OCI-LY1 (cell line): ENCODE data around the gene ETV2.

Source experiments
- H2AFZ ChIP-seq: fragments of 200-600 bp; sonication (generic), shearing (Covaris generic); 2 replicates; pipeline ENCODE4 v1.6.0; 2014; ENCODE audit warnings: antibody characterized with exemption, mild to moderate bottlenecking, low read length
- H3F3A ChIP-seq: fragments of 200-600 bp; sonication (generic), shearing (Covaris generic); 2 replicates; pipeline ENCODE4 v1.6.0; 2014; ENCODE audit warnings: mild to moderate bottlenecking, antibody characterized with exemption, low read length, moderate library complexity; ENCODE audit not compliant: insufficient read depth
- H3K27ac ChIP-seq: fragments of 200-600 bp; sonication (generic); 2 replicates; pipeline ENCODE4 v1.5.1; 2014; ENCODE audit warnings: low read length, mixed run types, mild to moderate bottlenecking, low read depth; ENCODE audit not compliant: poor library complexity, severe bottlenecking
- H3K27me3 ChIP-seq: fragments of 200-600 bp; sonication (generic); 2 replicates; pipeline ENCODE4 v1.6.0; 2014; ENCODE audit warnings: antibody characterized with exemption, mild to moderate bottlenecking, low read length, moderate library complexity; ENCODE audit not compliant: insufficient read depth
- H3K36me3 ChIP-seq: fragments of 200-600 bp; sonication (generic); 2 replicates; pipeline ENCODE4 v1.6.1; 2014; ENCODE audit warnings: mild to moderate bottlenecking, antibody characterized with exemption, low read length, moderate library complexity, mixed read lengths; ENCODE audit not compliant: insufficient read depth
- H3K4me1 ChIP-seq: fragments of 200-600 bp; sonication (generic); 2 replicates; pipeline ENCODE4 v1.5.1; 2014; ENCODE audit warnings: mild to moderate bottlenecking, low read length, moderate library complexity; ENCODE audit not compliant: insufficient read depth, severe bottlenecking
- H3K4me2 ChIP-seq: fragments of 200-600 bp; sonication (generic), shearing (Covaris generic); 2 replicates; pipeline ENCODE4 v1.6.1; 2014; ENCODE audit warnings: low read length
- H3K4me3 ChIP-seq: fragments of 200-600 bp; sonication (generic); 2 replicates; pipeline ENCODE4 v1.5.1; 2014; ENCODE audit warnings: low read length, low read depth, mild to moderate bottlenecking, mixed read lengths; ENCODE audit not compliant: poor library complexity, severe bottlenecking
- H3K79me2 ChIP-seq: fragments of 200-600 bp; shearing (Covaris generic); 2 replicates; pipeline ENCODE4 v1.6.1; 2016; ENCODE audit warnings: mixed run types, low read length, mixed read lengths; ENCODE audit not compliant: insufficient read depth
- H3K9ac ChIP-seq: fragments of 200-600 bp; sonication (generic), shearing (Covaris generic); 2 replicates; pipeline ENCODE4 v1.6.1; 2014; ENCODE audit warnings: mild to moderate bottlenecking, low read length, mixed read lengths
- H3K9me2 ChIP-seq: fragments of 200-600 bp; sonication (generic), shearing (Covaris generic); 2 replicates; pipeline ENCODE4 v1.6.1; 2014; ENCODE audit warnings: low read depth, mild to moderate bottlenecking, low read length, mixed read lengths
- H3K9me3 ChIP-seq: fragments of 200-600 bp; shearing (Covaris generic); 2 replicates; pipeline ENCODE4 v1.6.1; 2014; ENCODE audit warnings: low read length, mixed read lengths
- H4K20me1 ChIP-seq: fragments of 200-600 bp; sonication (generic), shearing (Covaris generic); 2 replicates; pipeline ENCODE4 v1.6.0; 2016; ENCODE audit warnings: mild to moderate bottlenecking, low read length; ENCODE audit not compliant: insufficient read depth
- CTCF ChIP-seq: fragments of 200-600 bp; sonication (generic), shearing (Covaris generic); IDR thresholded peaks from 2 replicates; pipeline ENCODE4 v1.5.1; 2017; ENCODE audit warnings: mild to moderate bottlenecking, antibody characterized with exemption, low read length, moderate library complexity, mixed read lengths
- EZH2 ChIP-seq: fragments of 200-600 bp; sonication (generic), shearing (Covaris generic); IDR thresholded peaks from 2 replicates; pipeline ENCODE4 v1.8.0; 2017; ENCODE audit warnings: borderline replicate concordance, mixed run types, mild to moderate bottlenecking, antibody characterized with exemption, low read length, moderate library complexity, mixed read lengths

ETV2 gene

GRCh38 chr19:35629332-35629633 lies 12.3 kb upstream of the ETV2 start:
- Histone ChIP-seq H2AFZ (no peak overlapping the region), H4K20me1 (no peaks in the 10 kb centered on the region), H3K9me3 (no peaks in the 10 kb centered on the region), H3K9me2 (no peaks in the 10 kb centered on the region), H3K4me2 (peak overlapping the region; percentile 100), H3K4me1 (peaks cover 19% of the 10 kb centered on the region), H3K27me3 (no peaks in the 10 kb centered on the region), H3K36me3 (peaks cover 37% of the 10 kb centered on the region), H3K4me3 (peak overlapping the region; percentile 100), H3K9ac (peak overlapping the region; percentile 100), H3F3A (no peaks in the 10 kb centered on the region), H3K27ac (no peak overlapping the region), H3K79me2 (peaks cover 5% of the 10 kb centered on the region; the same call in 1 of the 2 replicates)
- TF ChIP-seq CTCF = no peak
- TF ChIP-seq EZH2 = no peak

- peaks cover 10% of the 10 kb centered on the region for H3K4me1 ChIP-seq
- H3K79me2 ChIP-seq = peaks cover 5% of the 10 kb centered on the region; the same call in 1 of the 2 replicates
- no peak overlapping the region for H3K4me3 ChIP-seq
- no peaks in the 10 kb centered on the region for H3K9me2 ChIP-seq
- H2AFZ ChIP-seq = no peak overlapping the region
- no peak overlapping the region for H3K9ac ChIP-seq
- H3K36me3 ChIP-seq = peaks cover 69% of the 10 kb centered on the region
- H3F3A ChIP-seq = no peaks in the 10 kb centered on the region
- no peak overlapping the region for H3K4me2 ChIP-seq
- H3K27me3 ChIP-seq = no peaks in the 10 kb centered on the region
- no peak overlapping the region for H3K27ac ChIP-seq
- no peaks in the 10 kb centered on the region for H4K20me1 ChIP-seq
- TF ChIP-seq CTCF = no peak
- no peak for TF ChIP-seq EZH2
- no peaks in the 10 kb centered on the region for H3K9me3 ChIP-seq
Observed at GRCh38 chr19:35633727-35634440, 7.7 kb upstream of the ETV2 start.

GRCh38 chr19:35636651-35637050 lies 4.9 kb upstream of the ETV2 start:
- TF ChIP-seq EZH2 (no peak), CTCF (no peak)
- Histone ChIP-seq H3F3A (no peaks in the 10 kb centered on the region), H3K36me3 (peaks cover 57% of the 10 kb centered on the region), H3K9ac (no peak overlapping the region), H3K27ac (no peak overlapping the region), H3K4me1 (peaks cover 3% of the 10 kb centered on the region), H3K4me2 (no peak overlapping the region), H3K9me3 (no peaks in the 10 kb centered on the region), H3K27me3 (no peaks in the 10 kb centered on the region), H3K4me3 (no peak overlapping the region), H3K9me2 (no peaks in the 10 kb centered on the region), H3K79me2 (no peaks in the 10 kb centered on the region), H2AFZ (no peak overlapping the region), H4K20me1 (no peaks in the 10 kb centered on the region)
